HCT116 (cell line): Measurements from ENCODE around the gene TMPRSS3. TPM values are rescaled to one million over a fixed set of nuclear protein-coding genes. Genes with fewer than 3 reads are reported as not detected.

Experiments used
- ATAC-seq: fragments of 200-7000 bp; cut with Tn5 transposase; 2 replicates; pipeline ENCODE4 v1.9.1; 2020; ENCODE audit warnings: mild to moderate bottlenecking, moderate library complexity
- BruUV-seq: library from RNA; stranded (reverse); fragments of 400-500 nt; replicated peaks from 2 replicates; lab custom pipeline; 2021; lab: Mats Ljungman, UMichigan
- CTCF ChIA-PET: fragments of 300-600 bp; sonication (Branson Sonifier 250); formaldehyde crosslinking; loops from one replicate; lab custom pipeline; 2021; ENCODE audit warnings: antibody characterized with exemption; lab: Charles Lee
- POLR2A ChIA-PET: fragments of 300-600, 350-600 bp; sonication (Branson Sonifier 250); formaldehyde crosslinking; loops from one replicate; lab custom pipeline; 2021; ENCODE audit warnings: antibody characterized with exemption; lab: Charles Lee
- RAD21 ChIA-PET, 2 experiments: fragments of 300-600 bp; sonication (Branson Sonifier 250); formaldehyde crosslinking; loops; one replicate each; lab custom pipeline; 2023; ENCODE audit warnings: low total read pairs in 2 of 2; ENCODE audit not compliant: uncharacterized antibody in 2 of 2, unreplicated experiment in 2 of 2, low non-redundant PET in 1 of 2; lab: Charles Lee
- DNase-seq: peaks from one replicate; pipeline ENCODE4 v3.0.0-alpha.2; 2010; ENCODE audit warnings: low read depth, low spot score
- H2AFZ ChIP-seq: fragments of 200-600 bp; shearing (Covaris generic), sonication (generic); 2 replicates; pipeline ENCODE4 v1.6.1; 2017; ENCODE audit warnings: low read depth, mixed run types, mixed read lengths, antibody characterized with exemption, low read length; ENCODE audit not compliant: poor library complexity, severe bottlenecking
- H3K27ac ChIP-seq: 2 replicates; pipeline ENCODE4 v1.5.1; 2012; ENCODE audit warnings: low read depth, low read length
- H3K27me3 ChIP-seq: fragments of 200-600 bp; sonication (generic); 2 replicates; pipeline ENCODE4 v1.6.1; 2016; ENCODE audit warnings: mixed run types, low read length, mixed read lengths; ENCODE audit not compliant: insufficient read depth
- H3K36me3 ChIP-seq, 2 experiments: fragments of 200-500 bp in 1 of 2; fragments of 200-600 bp in 1 of 2; sonication (Bioruptor generic) in 1 of 2; sonication (generic) in 1 of 2; 2 replicates each; pipeline versions ENCODE4 v1.5.1 to v1.6.1; 2014 to 2016; ENCODE audit warnings: low read length in 2 of 2, inconsistent platforms in 1 of 2, mixed read lengths in 1 of 2, mixed run types in 1 of 2; ENCODE audit not compliant: insufficient read depth in 2 of 2, control insufficient read depth in 1 of 2
- H3K4me1 ChIP-seq, 2 experiments: fragments of 200-600 bp in 1 of 2; sonication (generic) in 1 of 2; 2 replicates each; pipeline versions ENCODE4 v1.5.1 to v1.6.1; 2012 to 2017; ENCODE audit warnings: low read length in 2 of 2, inconsistent platforms in 1 of 2, mild to moderate bottlenecking in 1 of 2, mixed read lengths in 1 of 2, mixed run types in 1 of 2, moderate library complexity in 1 of 2; ENCODE audit not compliant: insufficient read depth in 2 of 2, control insufficient read depth in 1 of 2
- H3K4me2 ChIP-seq: fragments of 200-600 bp; sonication (generic); 2 replicates; pipeline ENCODE4 v1.6.1; 2017; ENCODE audit warnings: mixed run types, low read length, mixed read lengths
- H3K4me3 ChIP-seq, 2 experiments: fragments of 200-600 bp in 1 of 2; sonication (generic) in 1 of 2; replicated peaks in 1 of 2; 2 replicates each; pipeline ENCODE4 v1.5.1; 2011 to 2016; ENCODE audit warnings: low read length in 2 of 2, control low read depth in 1 of 2, low read depth in 1 of 2, mild to moderate bottlenecking in 1 of 2, mixed read lengths in 1 of 2, mixed run types in 1 of 2
- H3K79me2 ChIP-seq: fragments of 200-600 bp; sonication (generic); 2 replicates; pipeline ENCODE4 v1.6.1; 2017; ENCODE audit warnings: mild to moderate bottlenecking, mixed run types, low read length, moderate library complexity, mixed read lengths; ENCODE audit not compliant: insufficient read depth
- H3K9ac ChIP-seq: fragments of 200-600 bp; sonication (generic); 2 replicates; pipeline ENCODE4 v1.6.1; 2016; ENCODE audit warnings: low read length, mixed read lengths
- H3K9me2 ChIP-seq: fragments of 200-600 bp; sonication (generic), shearing (Covaris generic); 2 replicates; pipeline ENCODE4 v1.6.1; 2017; ENCODE audit warnings: mixed run types, mild to moderate bottlenecking, moderate library complexity; ENCODE audit not compliant: insufficient read depth
- H3K9me3 ChIP-seq, 2 experiments: fragments of 200-500 bp in 1 of 2; fragments of 200-600 bp in 1 of 2; sonication (Bioruptor generic) in 1 of 2; sonication (generic) in 1 of 2; 2 replicates each; pipeline ENCODE4 v1.6.1; 2014 to 2017; ENCODE audit warnings: low read length in 2 of 2, mixed read lengths in 2 of 2, inconsistent platforms in 1 of 2, low read depth in 1 of 2, mild to moderate bottlenecking in 1 of 2, mixed run types in 1 of 2, moderate library complexity in 1 of 2; ENCODE audit not compliant: control insufficient read depth in 1 of 2, insufficient read depth in 1 of 2
- H4K20me1 ChIP-seq: fragments of 200-600 bp; sonication (generic), shearing (Covaris generic); 2 replicates; pipeline ENCODE4 v1.6.1; 2017; ENCODE audit warnings: mixed run types, mild to moderate bottlenecking, moderate library complexity; ENCODE audit not compliant: insufficient read depth
- CEBPB ChIP-seq: IDR thresholded peaks from 2 replicates; pipeline ENCODE4 v1.6.1; 2012; ENCODE audit warnings: low read depth
- CTCF ChIP-seq, 3 experiments: fragments of 200-600 bp in 1 of 3; sonication (generic) in 1 of 3; IDR thresholded peaks in 2 of 3; conservative IDR thresholded peaks in 1 of 3; 2 replicates each; pipeline ENCODE4 v1.5.1; 2012 to 2017; ENCODE audit warnings: low read depth in 2 of 3, low read length in 2 of 3, antibody characterized with exemption in 1 of 3, borderline replicate concordance in 1 of 3, control low read depth in 1 of 3, mild to moderate bottlenecking in 1 of 3, mixed read lengths in 1 of 3, mixed run types in 1 of 3, moderate library complexity in 1 of 3; ENCODE audit not compliant: insufficient read depth in 1 of 3
- POLR2A ChIP-seq: IDR thresholded peaks from 2 replicates; pipeline ENCODE4 v1.7.0; 2011; ENCODE audit warnings: borderline replicate concordance; ENCODE audit not compliant: insufficient read depth, insufficient read length; ENCODE audit errors: extremely low read depth
- POLR2AphosphoS5 ChIP-seq: IDR thresholded peaks from 2 replicates; pipeline ENCODE4 v1.6.1; 2011; ENCODE audit warnings: mild to moderate bottlenecking, low read depth, low read length, moderate library complexity
- RAD21 ChIP-seq: IDR thresholded peaks from 2 replicates; pipeline ENCODE4 v1.6.1; 2012; ENCODE audit warnings: low read depth, mild to moderate bottlenecking
- ZNF274 ChIP-seq: fragments of 200-500 bp; sonication (Bioruptor generic); IDR thresholded peaks from 2 replicates; pipeline ENCODE4 v1.6.1; 2014; ENCODE audit warnings: mild to moderate bottlenecking, low read depth, low read length, inconsistent platforms
- intact Hi-C: fragments of 100-400 bp; cut with micrococcal nuclease; formaldehyde crosslinking; loops from 2 replicates; pipeline ENCODE4 v1.10.0; 2022
- total RNA-seq: library from RNA; stranded (reverse); gene quantifications from one replicate; pipeline ENCODE4 v1.2.1, GENCODE V29; 2021; ENCODE audit not compliant: unreplicated experiment
- TF ChIP-seq, protein P1 (sequence below): IDR thresholded peaks from 2 replicates; pipeline ENCODE4 v1.6.1; 2011; ENCODE audit warnings: mild to moderate bottlenecking, low read length, moderate library complexity; ENCODE audit not compliant: insufficient replicate concordance; ENCODE audit errors: extremely low read depth
- TF ChIP-seq, protein P2 (sequence below): IDR thresholded peaks from 2 replicates; pipeline ENCODE4 v1.6.1; 2012

Gene TMPRSS3
- total RNA-seq, 1 experiment from 2014 or later, result not detected

- CTCF ChIA-PET, result no interaction called here
- no peak for ATAC-seq
- no TSS peak for BruUV-seq
- Histone ChIP-seq H2AFZ (no peak overlapping the region), H3K27ac (no peak overlapping the region), H3K4me3 (no peak overlapping the region)
- TF ChIP-seq, protein P1, sequence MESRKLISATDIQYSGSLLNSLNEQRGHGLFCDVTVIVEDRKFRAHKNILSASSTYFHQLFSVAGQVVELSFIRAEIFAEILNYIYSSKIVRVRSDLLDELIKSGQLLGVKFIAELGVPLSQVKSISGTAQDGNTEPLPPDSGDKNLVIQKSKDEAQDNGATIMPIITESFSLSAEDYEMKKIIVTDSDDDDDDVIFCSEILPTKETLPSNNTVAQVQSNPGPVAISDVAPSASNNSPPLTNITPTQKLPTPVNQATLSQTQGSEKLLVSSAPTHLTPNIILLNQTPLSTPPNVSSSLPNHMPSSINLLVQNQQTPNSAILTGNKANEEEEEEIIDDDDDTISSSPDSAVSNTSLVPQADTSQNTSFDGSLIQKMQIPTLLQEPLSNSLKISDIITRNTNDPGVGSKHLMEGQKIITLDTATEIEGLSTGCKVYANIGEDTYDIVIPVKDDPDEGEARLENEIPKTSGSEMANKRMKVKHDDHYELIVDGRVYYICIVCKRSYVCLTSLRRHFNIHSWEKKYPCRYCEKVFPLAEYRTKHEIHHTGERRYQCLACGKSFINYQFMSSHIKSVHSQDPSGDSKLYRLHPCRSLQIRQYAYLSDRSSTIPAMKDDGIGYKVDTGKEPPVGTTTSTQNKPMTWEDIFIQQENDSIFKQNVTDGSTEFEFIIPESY, result no peak
- TF ChIP-seq CTCF (IDR thresholded peaks at IDR 0.05 in 2 of 3, conservative IDR thresholded peaks at IDR 0.05 in 1 of 3; ENCODE audit: borderline replicate concordance in 1 of 3, insufficient read depth in 1 of 3, low read depth in 2 of 3, low read length in 2 of 3) (no peak), CEBPB (no peak), RAD21 (no peak), POLR2A (no peak), POLR2AphosphoS5 (no peak), ZNF274 (no peak)
- TF ChIP-seq, protein P2, sequence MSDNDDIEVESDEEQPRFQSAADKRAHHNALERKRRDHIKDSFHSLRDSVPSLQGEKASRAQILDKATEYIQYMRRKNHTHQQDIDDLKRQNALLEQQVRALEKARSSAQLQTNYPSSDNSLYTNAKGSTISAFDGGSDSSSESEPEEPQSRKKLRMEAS, result no peak
- TF ChIP-seq, all 23 proteins: peak for 0
- H3K4me2 ChIP-seq, result no peak overlapping the region
- ChIA-PET POLR2A (no interaction called here), RAD21 (no interaction called here)
- H4K20me1 ChIP-seq, result no peaks in the 10 kb centered on the region
- no peaks in the 10 kb centered on the region for H3K9me2 ChIP-seq
- DNase-seq, result no peak
- no peak overlapping the region for H3K9ac ChIP-seq
- peaks cover 47% of the 10 kb centered on the region for H3K27me3 ChIP-seq
- no peaks in the 10 kb centered on the region for H3K9me3 ChIP-seq
- intact Hi-C loops, result no loop called here
- H3K4me1 ChIP-seq, result no peaks in the 10 kb centered on the region
- no peaks in the 10 kb centered on the region for H3K36me3 ChIP-seq
- no peaks in the 10 kb centered on the region for H3K79me2 ChIP-seq
Observed at GRCh38 chr21:42421018-42421793, 25.4 kb upstream of the TMPRSS3 start.
